NCI-H1930 (cell line): Measurements from ENCODE around the gene MTA1.

ENCODE experiments used
- DNase-seq, 2 experiments: peaks; one replicate each; lab custom pipeline; 2025; lab: John Stamatoyannopoulos, UW

MTA1 gene

GRCh38 chr14:105419195-105420091 is at the start of gene MTA1:
MTA1 (plus strand) TSS chr14:105419827; CDS start chr14:105420036, 209 bp downstream.
- DNase-seq = peak in 1 of 2 experiments; percentile 58

GRCh38 chr14:105374389-105374788 is 45.2 kb upstream of the MTA1 start:
- DNase-seq = no peak

- DNase-seq = no peak
Observed at GRCh38 chr14:105375635-105376057, 44.0 kb upstream of the MTA1 start.

GRCh38 chr14:105376521-105377440 is 42.8 kb upstream of the MTA1 start:
- DNase-seq = no peak

- no peak for DNase-seq
Observed at GRCh38 chr14:105377555-105378182, 42.0 kb upstream of the MTA1 start.

- DNase-seq = no peak
Observed at GRCh38 chr14:105378199-105378598, 41.4 kb upstream of the MTA1 start.

GRCh38 chr14:105378873-105379685 is 40.5 kb upstream of the MTA1 start:
- DNase-seq = no peak

- no peak for DNase-seq
Observed at GRCh38 chr14:105379946-105380345, 39.7 kb upstream of the MTA1 start.

- no peak for DNase-seq
Observed at GRCh38 chr14:105380756-105381155, 38.9 kb upstream of the MTA1 start.

GRCh38 chr14:105381446-105382342 is 37.9 kb upstream of the MTA1 start:
- no peak for DNase-seq

GRCh38 chr14:105382343-105383082 is 37.1 kb upstream of the MTA1 start:
- DNase-seq = no peak

GRCh38 chr14:105383083-105383730 is 36.4 kb upstream of the MTA1 start:
- DNase-seq = no peak

- no peak for DNase-seq
Observed at GRCh38 chr14:105384041-105384557, 35.5 kb upstream of the MTA1 start.

- DNase-seq = no peak
Observed at GRCh38 chr14:105384605-105385321, 34.9 kb upstream of the MTA1 start.

GRCh38 chr14:105385322-105385637 is 34.3 kb upstream of the MTA1 start:
- DNase-seq = no peak

GRCh38 chr14:105385698-105386365 is 33.8 kb upstream of the MTA1 start:
- DNase-seq = no peak
